Trophoblast cell (in vitro differentiated cells and primary cell): ENCODE measurements around the gene SYNE2.

Experiments used
- DNase-seq, 2 donors: peaks; one replicate each; pipeline ENCODE4 v3.0.0-alpha.2; 2016
- H2AFZ ChIP-seq: 2 replicates; pipeline ENCODE4 v1.6.1; 2013; ENCODE audit warnings: low read length, moderate library complexity, mild to moderate bottlenecking; ENCODE audit not compliant: insufficient read depth, poor library complexity
- H2AK5ac ChIP-seq: 2 replicates; pipeline ENCODE4 v1.6.1; 2013; ENCODE audit warnings: mild to moderate bottlenecking, low read length
- H2BK120ac ChIP-seq: 2 replicates; pipeline ENCODE4 v1.6.1; 2013; ENCODE audit warnings: low read length, mild to moderate bottlenecking, moderate library complexity; ENCODE audit not compliant: insufficient read depth, poor library complexity
- H2BK12ac ChIP-seq: 2 replicates; pipeline ENCODE4 v1.6.1; 2013; ENCODE audit warnings: mild to moderate bottlenecking, low read length, moderate library complexity
- H2BK5ac ChIP-seq: 2 replicates; pipeline ENCODE4 v1.6.1; 2013; ENCODE audit warnings: low read length, low read depth, moderate library complexity, mild to moderate bottlenecking; ENCODE audit not compliant: poor library complexity
- H3K14ac ChIP-seq: 2 replicates; pipeline ENCODE4 v1.6.1; 2013; ENCODE audit warnings: mild to moderate bottlenecking, low read length
- H3K18ac ChIP-seq: 2 replicates; pipeline ENCODE4 v1.6.1; 2013; ENCODE audit warnings: mild to moderate bottlenecking, low read length
- H3K23ac ChIP-seq: 2 replicates; pipeline ENCODE4 v1.6.1; 2013; ENCODE audit warnings: low read length
- H3K27ac ChIP-seq: 2 replicates; pipeline ENCODE4 v1.5.1; 2013; ENCODE audit warnings: low read depth, mild to moderate bottlenecking, inconsistent platforms, low read length, moderate library complexity
- H3K27me3 ChIP-seq: 2 replicates; pipeline ENCODE4 v1.6.1; 2013; ENCODE audit warnings: inconsistent platforms, mild to moderate bottlenecking, low read length, moderate library complexity; ENCODE audit not compliant: insufficient read depth
- H3K36me3 ChIP-seq, 2 experiments: 1 replicate in 1 of 2; 2 replicates in 1 of 2; pipeline ENCODE4 v1.6.1; 2013; ENCODE audit warnings: low read length in 2 of 2, mild to moderate bottlenecking in 2 of 2, moderate library complexity in 1 of 2; ENCODE audit not compliant: insufficient read depth in 2 of 2, control insufficient read depth in 1 of 2
- H3K4ac ChIP-seq: 2 replicates; pipeline ENCODE4 v1.6.1; 2013; ENCODE audit warnings: low read depth, mild to moderate bottlenecking, low read length, moderate library complexity
- H3K4me1 ChIP-seq, 2 experiments: 1 replicate in 1 of 2; 2 replicates in 1 of 2; pipeline ENCODE4 v1.6.1; 2013; ENCODE audit warnings: low read length in 2 of 2, mild to moderate bottlenecking in 2 of 2, moderate library complexity in 1 of 2; ENCODE audit not compliant: insufficient read depth in 2 of 2, control insufficient read depth in 1 of 2
- H3K4me2 ChIP-seq: 2 replicates; pipeline ENCODE4 v1.6.1; 2013; ENCODE audit warnings: inconsistent platforms, mild to moderate bottlenecking, low read length, moderate library complexity
- H3K4me3 ChIP-seq: 2 replicates; pipeline ENCODE4 v1.5.1; 2013; ENCODE audit warnings: mild to moderate bottlenecking, low read depth, low read length, inconsistent platforms
- H3K79me1 ChIP-seq: one replicate; pipeline ENCODE4 v1.6.1; 2013; ENCODE audit warnings: low read length
- H3K79me2 ChIP-seq: 2 replicates; pipeline ENCODE4 v1.6.1; 2013; ENCODE audit warnings: low read length, mild to moderate bottlenecking; ENCODE audit not compliant: control insufficient read depth, insufficient read depth, poor library complexity
- H3K9ac ChIP-seq: 2 replicates; pipeline ENCODE4 v1.6.1; 2013; ENCODE audit warnings: mild to moderate bottlenecking, low read length
- H3K9me3 ChIP-seq: 2 replicates; pipeline ENCODE4 v1.6.1; 2013; ENCODE audit warnings: low read depth, mild to moderate bottlenecking, control low read depth, inconsistent platforms, low read length; ENCODE audit not compliant: insufficient read depth
- H4K12ac ChIP-seq: 2 replicates; pipeline ENCODE4 v1.6.1; 2013; ENCODE audit warnings: low read depth, mild to moderate bottlenecking, low read length, moderate library complexity
- H4K8ac ChIP-seq: 2 replicates; pipeline ENCODE4 v1.6.1; 2013; ENCODE audit warnings: low read depth, mild to moderate bottlenecking, low read length, moderate library complexity
- H4K91ac ChIP-seq: one replicate; pipeline ENCODE4 v1.6.1; 2013; ENCODE audit warnings: low read depth, mild to moderate bottlenecking, low read length, moderate library complexity
- WGBS: extraction: QIAGEN DNeasy Blood & Tissue Kit; methylation state at CpG from one replicate; pipeline ENCODE4 v1.1.7; 2013; ENCODE audit warnings: missing lambda C conversion rate; ENCODE audit not compliant: insufficient read length, insufficient coverage; ENCODE audit errors: extremely low coverage; 5-methylcytosine and 5-hydroxymethylcytosine counted together

SYNE2 gene

DNA sequence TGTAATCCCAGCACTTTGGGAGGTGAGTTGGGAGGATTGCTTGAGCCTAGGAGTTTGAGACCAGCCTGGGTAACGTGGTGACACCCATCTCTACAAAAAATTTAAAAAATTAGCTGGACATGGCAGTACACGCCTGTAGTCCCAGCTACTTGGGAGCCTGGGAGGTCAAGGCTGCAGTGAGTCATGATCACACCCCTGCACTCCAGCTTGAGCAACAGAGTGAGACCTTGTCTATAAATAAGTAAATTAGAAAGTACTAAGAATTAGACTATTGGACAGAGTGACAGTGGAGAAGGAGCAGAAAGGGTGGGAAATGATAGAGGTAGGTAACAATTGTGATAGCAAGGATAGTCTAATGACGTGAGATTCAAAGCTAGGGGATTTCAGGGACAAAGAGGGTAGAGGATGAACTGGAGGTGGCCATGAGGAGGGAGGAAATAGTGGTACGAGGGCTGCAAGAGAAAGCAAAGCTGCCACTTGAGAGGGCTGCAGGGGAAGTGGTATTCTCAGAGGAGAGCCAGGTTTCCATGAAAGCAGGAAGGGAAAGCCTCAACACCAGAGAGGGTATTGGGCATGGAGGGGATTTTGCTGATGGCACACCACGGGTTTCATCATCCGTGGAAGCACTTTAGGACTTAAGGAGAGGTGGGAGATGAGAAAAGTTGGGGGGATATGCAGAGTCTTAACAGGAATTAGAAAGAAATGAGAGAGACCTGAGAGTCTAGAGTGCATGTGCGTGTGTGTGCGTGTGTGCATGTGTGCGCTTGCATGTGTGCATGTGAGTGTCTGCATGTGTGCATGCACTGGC lies 85.6 kb downstream of the SYNE2 start:
- Histone ChIP-seq H3K14ac (no peak overlapping the region), H3K9ac (no peak overlapping the region), H3K79me1 (no peaks in the 10 kb centered on the region), H3K27ac (no peak overlapping the region), H3K27me3 (no peaks in the 10 kb centered on the region), H3K79me2 (no peaks in the 10 kb centered on the region), H3K36me3 (no peaks in the 10 kb centered on the region), H3K18ac (no peak overlapping the region), H3K4ac (no peak overlapping the region), H4K8ac (no peak overlapping the region), H2BK12ac (no peak overlapping the region), H3K4me2 (no peak overlapping the region), H4K91ac (no peak overlapping the region), H2BK5ac (no peak overlapping the region), H3K4me3 (no peak overlapping the region), H2AK5ac (no peak overlapping the region), H3K23ac (no peak overlapping the region), H3K9me3 (no peaks in the 10 kb centered on the region), H4K12ac (no peak overlapping the region), H2BK120ac (no peak overlapping the region), H3K4me1 (no peaks in the 10 kb centered on the region), H2AFZ (no peak overlapping the region)
- WGBS: no CpG with 5 or more reads among the region's 9 CpGs
- DNase-seq: peak; percentile 31 to 58

DNA sequence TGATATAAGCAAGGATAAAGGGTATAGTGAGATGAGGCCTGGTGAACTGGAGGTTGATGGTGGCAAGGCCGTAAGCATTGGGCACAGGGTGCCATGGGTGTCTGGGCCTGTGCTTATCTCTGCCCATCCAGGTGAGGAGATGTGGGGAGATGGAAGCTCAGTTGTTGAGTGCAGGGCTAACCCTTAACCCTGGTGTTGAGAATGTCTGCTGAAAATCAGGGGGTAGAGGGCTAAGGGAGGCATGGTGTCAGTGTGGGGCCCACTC lies 86.1 kb downstream of the SYNE2 start:
- no CpG with 5 or more reads among the region's 1 CpG for WGBS
- Histone ChIP-seq H2AFZ (no peak overlapping the region), H3K23ac (no peak overlapping the region), H4K8ac (no peak overlapping the region), H3K14ac (no peak overlapping the region), H2BK5ac (no peak overlapping the region), H3K4me2 (no peak overlapping the region), H2BK12ac (no peak overlapping the region), H3K9me3 (no peaks in the 10 kb centered on the region), H3K4ac (no peak overlapping the region), H3K36me3 (no peaks in the 10 kb centered on the region), H4K91ac (no peak overlapping the region), H3K27ac (no peak overlapping the region), H3K4me1 (no peaks in the 10 kb centered on the region), H3K79me2 (no peaks in the 10 kb centered on the region), H3K9ac (no peak overlapping the region), H3K79me1 (no peaks in the 10 kb centered on the region), H2BK120ac (no peak overlapping the region), H3K4me3 (no peak overlapping the region), H3K18ac (no peak overlapping the region), H2AK5ac (no peak overlapping the region), H3K27me3 (no peaks in the 10 kb centered on the region), H4K12ac (no peak overlapping the region)
- no peak for DNase-seq

DNA sequence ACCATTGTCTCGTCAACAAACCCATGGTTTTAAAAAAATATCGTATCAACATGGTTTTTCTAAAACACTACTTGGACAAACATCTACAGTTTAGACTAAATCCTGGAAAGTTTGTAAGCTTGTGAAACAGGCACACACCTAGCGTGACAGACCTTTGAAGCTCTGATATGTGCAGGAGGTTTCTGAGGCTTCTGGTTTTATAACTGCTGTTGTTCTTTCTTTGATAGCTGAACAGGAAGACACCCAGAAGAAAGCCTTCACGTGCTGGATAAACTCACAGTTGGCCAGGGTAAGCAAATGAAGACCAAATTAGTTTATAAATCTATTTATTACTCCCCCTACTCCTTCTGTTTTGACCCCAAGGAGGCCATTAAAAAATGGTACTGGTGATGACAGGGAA lies 87.6 kb downstream of the SYNE2 start:
- Histone ChIP-seq H3K4ac (no peak overlapping the region), H2AFZ (no peak overlapping the region), H3K4me1 (no peaks in the 10 kb centered on the region), H3K14ac (no peak overlapping the region), H2BK120ac (no peak overlapping the region), H3K9ac (no peak overlapping the region), H3K9me3 (no peaks in the 10 kb centered on the region), H4K8ac (no peak overlapping the region), H3K4me3 (no peak overlapping the region), H3K4me2 (no peak overlapping the region), H3K27ac (no peak overlapping the region), H3K23ac (no peak overlapping the region), H3K79me2 (no peaks in the 10 kb centered on the region), H3K79me1 (no peaks in the 10 kb centered on the region), H4K91ac (no peak overlapping the region), H2AK5ac (no peak overlapping the region), H2BK5ac (no peak overlapping the region), H3K18ac (no peak overlapping the region), H3K27me3 (no peaks in the 10 kb centered on the region), H2BK12ac (no peak overlapping the region), H3K36me3 (no peaks in the 10 kb centered on the region), H4K12ac (no peak overlapping the region)
- no peak for DNase-seq
- WGBS: no CpG with 5 or more reads among the region's 4 CpGs

DNA sequence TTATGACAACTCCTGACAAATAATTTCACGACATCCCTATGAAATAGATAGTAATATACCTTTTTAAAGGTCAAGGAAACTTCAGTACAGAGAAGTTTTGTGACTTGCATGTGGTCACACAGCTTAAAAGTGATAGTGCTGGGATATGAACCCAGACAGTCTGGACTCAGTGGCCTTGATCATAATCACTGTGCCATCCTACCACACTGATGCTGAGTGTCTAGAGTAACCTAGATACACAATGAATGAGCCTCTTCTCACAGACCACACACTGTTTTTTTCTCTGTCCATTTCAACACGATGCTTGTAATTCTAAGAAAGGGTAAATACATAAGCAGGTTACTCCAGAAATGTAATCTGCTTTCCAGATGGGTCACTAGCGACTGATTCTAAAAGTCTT lies 88.2 kb downstream of the SYNE2 start:
- Histone ChIP-seq H4K12ac (no peak overlapping the region), H3K4me1 (no peaks in the 10 kb centered on the region), H3K27ac (no peak overlapping the region), H3K23ac (no peak overlapping the region), H4K91ac (no peak overlapping the region), H3K36me3 (no peaks in the 10 kb centered on the region), H4K8ac (no peak overlapping the region), H2BK12ac (no peak overlapping the region), H2AFZ (no peak overlapping the region), H2BK120ac (no peak overlapping the region), H2AK5ac (no peak overlapping the region), H3K18ac (no peak overlapping the region), H3K79me1 (no peaks in the 10 kb centered on the region), H3K4ac (no peak overlapping the region), H3K4me2 (no peak overlapping the region), H3K9ac (no peak overlapping the region), H3K4me3 (no peak overlapping the region), H3K9me3 (no peaks in the 10 kb centered on the region), H3K27me3 (no peaks in the 10 kb centered on the region), H3K14ac (no peak overlapping the region), H3K79me2 (no peaks in the 10 kb centered on the region), H2BK5ac (no peak overlapping the region)
- no peak for DNase-seq
- WGBS: no CpG with 5 or more reads among the region's 3 CpGs
